ENCODE results near the gene FAM221B. TPM values are rescaled to one million over a fixed set of nuclear protein-coding genes. Genes with fewer than 3 reads are reported as not detected.

The FAM221B gene, protein sequence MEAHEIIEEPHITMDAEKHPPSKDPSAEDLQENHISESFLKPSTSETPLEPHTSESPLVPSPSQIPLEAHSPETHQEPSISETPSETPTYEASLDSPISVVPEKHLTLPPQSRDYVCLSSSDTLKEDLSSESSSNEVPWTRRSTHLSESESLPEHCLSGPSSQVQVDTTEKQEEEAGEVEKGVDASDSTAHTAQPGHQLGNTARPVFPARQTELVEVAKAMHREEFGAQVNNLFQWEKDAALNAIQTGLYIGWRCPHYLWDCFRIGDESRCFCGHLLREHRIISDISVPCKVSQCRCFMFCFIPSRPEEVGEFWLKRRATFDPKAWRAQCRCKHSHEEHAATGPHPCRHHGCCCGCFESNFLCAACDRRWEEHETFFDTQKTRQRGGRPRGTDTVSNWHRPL
- not detected in 2 replicates for total RNA-seq (2021)
- not detected for Bru-seq, nascent RNA
- not detected for BruChase-seq, experiment 1, labeled RNA remaining after a 2-hour chase
- not detected for BruChase-seq, experiment 2, labeled RNA remaining after a 6-hour chase
- long read RNA-seq = 0 reads

GRCh38 chr9:35828716-35829083, at the start of gene FAM221B:
FAM221B (minus strand) TSS chr9:35828732; CDS start chr9:35826161, 2,571 bp downstream.
- ChIA-PET CTCF (interaction anchor here (1.1 kb wide), 1 partner anchor 75 kb away, joined by 9 read pairs; no protein-coding TSS in a partner anchor), POLR2A (ENCODE audit: low non-redundant PET) (interaction anchor here (0.6 kb wide), 1 partner anchor 70 kb away, joined by 10 read pairs; no protein-coding TSS in a partner anchor)
- no peaks in the 10 kb centered on the region for H3K9me3 ChIP-seq (ENCODE audit: low read depth, low read length, poor library complexity, severe bottlenecking)
- DNase-seq (ENCODE audit: low spot score) = no peak
- H3K27ac ChIP-seq (ENCODE audit: low read depth, low read length, poor library complexity, severe bottlenecking) = peak within 1 kb of the TSS; percentile 63
- intact Hi-C loops (cut with micrococcal nuclease; ENCODE audit: unreplicated experiment) = loop anchor here (5.0 kb wide), 1 partner anchor 54 kb away; no protein-coding TSS in a partner anchor
- TF ChIP-seq CTCF (conservative IDR thresholded peaks at IDR 0.05; ENCODE audit: low read depth, low read length) (no peak), EZH2 (IDR thresholded peaks at IDR 0.05; ENCODE audit: borderline replicate concordance, low read depth, low read length, poor library complexity, severe bottlenecking) (no peak)
- H3K4me1 ChIP-seq (ENCODE audit: insufficient read depth, low read length, poor library complexity, severe bottlenecking) = peaks cover 9% of the 10 kb centered on the region
- BruUV-seq (replicated peaks) = no TSS peak
- no peaks in the 10 kb centered on the region for H3K27me3 ChIP-seq (replicated peaks; ENCODE audit: insufficient read depth, low read depth, low read length, poor library complexity)
- H3K4me3 ChIP-seq (ENCODE audit: low read depth, low read length, poor library complexity, severe bottlenecking) = peak within 1 kb of the TSS; percentile 61
- H3K36me3 ChIP-seq (ENCODE audit: insufficient read depth, low read length, poor library complexity, severe bottlenecking) = no peaks in the 10 kb centered on the region

DNA sequence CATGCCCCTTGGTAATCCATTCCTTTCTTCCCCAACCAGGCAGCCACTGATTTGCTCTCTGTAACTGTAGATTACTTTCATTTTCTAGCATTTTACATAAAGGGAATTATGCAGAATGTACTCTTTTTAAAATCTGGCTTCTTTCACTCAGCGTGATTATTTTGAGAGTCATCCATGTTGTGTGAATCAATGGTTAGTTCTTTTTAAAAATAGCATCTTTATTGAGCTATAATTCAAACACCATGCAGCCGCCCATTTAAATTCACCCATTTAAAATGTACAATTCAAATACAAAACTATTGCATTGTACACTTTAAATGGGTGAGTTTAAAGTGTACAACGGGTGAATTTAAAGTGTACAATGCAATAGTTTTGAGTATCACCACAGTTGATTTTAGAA, 44.0 kb upstream of the FAM221B start:
- POLR2A ChIA-PET (ENCODE audit: low non-redundant PET) = interaction anchor here (0.7 kb wide), 1 partner anchor 11 kb away, joined by 6 read pairs; no protein-coding TSS in a partner anchor
- Histone ChIP-seq H3K4me1 (ENCODE audit: insufficient read depth, low read length, poor library complexity, severe bottlenecking) (peaks cover 4% of the 10 kb centered on the region), H3K27me3 (replicated peaks; ENCODE audit: insufficient read depth, low read depth, low read length, poor library complexity) (no peaks in the 10 kb centered on the region), H3K36me3 (ENCODE audit: insufficient read depth, low read length, poor library complexity, severe bottlenecking) (no peaks in the 10 kb centered on the region), H3K9me3 (ENCODE audit: low read depth, low read length, poor library complexity, severe bottlenecking) (peaks cover 8% of the 10 kb centered on the region), H3K27ac (ENCODE audit: low read depth, low read length, poor library complexity, severe bottlenecking) (no peak overlapping the region), H3K4me3 (ENCODE audit: low read depth, low read length, poor library complexity, severe bottlenecking) (no peak overlapping the region)
- CTCF ChIA-PET = no interaction called here
- intact Hi-C loops (cut with micrococcal nuclease; ENCODE audit: unreplicated experiment) = no loop called here
- DNase-seq (ENCODE audit: low spot score) = no peak
- no peak for TF ChIP-seq EZH2 (IDR thresholded peaks at IDR 0.05; ENCODE audit: borderline replicate concordance, low read depth, low read length, poor library complexity, severe bottlenecking)
- TF ChIP-seq CTCF (conservative IDR thresholded peaks at IDR 0.05; ENCODE audit: low read depth, low read length) = no peak
- BruUV-seq (replicated peaks) = no TSS peak

GRCh38 chr9:35871545-35871944, 43.0 kb upstream of the FAM221B start:
- BruUV-seq (replicated peaks) = no TSS peak
- Histone ChIP-seq H3K4me1 (ENCODE audit: insufficient read depth, low read length, poor library complexity, severe bottlenecking) (peaks cover 4% of the 10 kb centered on the region), H3K4me3 (ENCODE audit: low read depth, low read length, poor library complexity, severe bottlenecking) (no peak overlapping the region), H3K36me3 (ENCODE audit: insufficient read depth, low read length, poor library complexity, severe bottlenecking) (no peaks in the 10 kb centered on the region), H3K27ac (ENCODE audit: low read depth, low read length, poor library complexity, severe bottlenecking) (no peak overlapping the region), H3K27me3 (replicated peaks; ENCODE audit: insufficient read depth, low read depth, low read length, poor library complexity) (no peaks in the 10 kb centered on the region), H3K9me3 (ENCODE audit: low read depth, low read length, poor library complexity, severe bottlenecking) (peaks cover 4% of the 10 kb centered on the region)
- intact Hi-C loops (cut with micrococcal nuclease; ENCODE audit: unreplicated experiment) = no loop called here
- no peak for DNase-seq (ENCODE audit: low spot score)
- POLR2A ChIA-PET (ENCODE audit: low non-redundant PET) = no interaction called here
- TF ChIP-seq CTCF (conservative IDR thresholded peaks at IDR 0.05; ENCODE audit: low read depth, low read length) (no peak), EZH2 (IDR thresholded peaks at IDR 0.05; ENCODE audit: borderline replicate concordance, low read depth, low read length, poor library complexity, severe bottlenecking) (no peak)
- CTCF ChIA-PET = no interaction called here
